Mesothelial cell of epicardium (in vitro differentiated cells): Measurements from ENCODE around the gene MYADML2. TPM values are rescaled to one million over a fixed set of nuclear protein-coding genes. Genes with fewer than 3 reads are reported as not detected.
A peak's percentile ranks its signal among the peaks of the same experiment; 100 is the strongest.
"Not testable (repeated sequence)": the region's sequence is repeated elsewhere in the genome, so short reads cannot be mapped to it uniquely, and the experiment has no call there.

Source experiments
- DNase-seq, 2 experiments: peaks; one replicate each; pipeline ENCODE4 v3.0.0; 2021; ENCODE audit warnings: low spot score in 2 of 2; ENCODE audit not compliant: unreplicated experiment in 2 of 2
- H3K27ac Mint-ChIP-seq: 2 replicates; pipeline ENCODE4 v1.8.0; 2021; ENCODE audit warnings: mixed read lengths
- H3K27me3 Mint-ChIP-seq: 2 replicates; pipeline ENCODE4 v1.8.0; 2021; ENCODE audit warnings: low read depth, mixed read lengths
- H3K36me3 Mint-ChIP-seq: 2 replicates; pipeline ENCODE4 v1.8.0; 2021; ENCODE audit warnings: mixed read lengths
- H3K4me1 Mint-ChIP-seq: 2 replicates; pipeline ENCODE4 v1.8.0; 2021; ENCODE audit warnings: mixed read lengths
- H3K4me3 Mint-ChIP-seq: 2 replicates; pipeline ENCODE4 v1.8.0; 2021; ENCODE audit warnings: mild to moderate bottlenecking, moderate library complexity, mixed read lengths
- H3K9me3 Mint-ChIP-seq: 2 replicates; pipeline ENCODE4 v1.8.0; 2021; ENCODE audit warnings: mixed read lengths
- total RNA-seq: library from RNA; stranded (reverse); gene quantifications from 3 replicates; pipeline ENCODE4 v1.2.1, GENCODE V29; 2021
- TF ChIP-seq, protein P1 (sequence below): fragments of 200-600 bp; sonication (generic); IDR thresholded peaks from one replicate; pipeline ENCODE4 v1.5.0; 2021; ENCODE audit warnings: antibody characterized with exemption; ENCODE audit not compliant: unreplicated experiment

MYADML2 gene
- total RNA-seq, 1 donor from 2014 or later = not detected

- Mint-ChIP-seq H3K27ac (no peak overlapping the region), H3K4me3 (no peak overlapping the region), H3K9me3 (no peaks in the 10 kb centered on the region), H3K27me3 (no peaks in the 10 kb centered on the region), H3K4me1 (peaks cover 16% of the 10 kb centered on the region), H3K36me3 (peaks cover 22% of the 10 kb centered on the region)
- DNase-seq = no peak
- TF ChIP-seq, protein P1, sequence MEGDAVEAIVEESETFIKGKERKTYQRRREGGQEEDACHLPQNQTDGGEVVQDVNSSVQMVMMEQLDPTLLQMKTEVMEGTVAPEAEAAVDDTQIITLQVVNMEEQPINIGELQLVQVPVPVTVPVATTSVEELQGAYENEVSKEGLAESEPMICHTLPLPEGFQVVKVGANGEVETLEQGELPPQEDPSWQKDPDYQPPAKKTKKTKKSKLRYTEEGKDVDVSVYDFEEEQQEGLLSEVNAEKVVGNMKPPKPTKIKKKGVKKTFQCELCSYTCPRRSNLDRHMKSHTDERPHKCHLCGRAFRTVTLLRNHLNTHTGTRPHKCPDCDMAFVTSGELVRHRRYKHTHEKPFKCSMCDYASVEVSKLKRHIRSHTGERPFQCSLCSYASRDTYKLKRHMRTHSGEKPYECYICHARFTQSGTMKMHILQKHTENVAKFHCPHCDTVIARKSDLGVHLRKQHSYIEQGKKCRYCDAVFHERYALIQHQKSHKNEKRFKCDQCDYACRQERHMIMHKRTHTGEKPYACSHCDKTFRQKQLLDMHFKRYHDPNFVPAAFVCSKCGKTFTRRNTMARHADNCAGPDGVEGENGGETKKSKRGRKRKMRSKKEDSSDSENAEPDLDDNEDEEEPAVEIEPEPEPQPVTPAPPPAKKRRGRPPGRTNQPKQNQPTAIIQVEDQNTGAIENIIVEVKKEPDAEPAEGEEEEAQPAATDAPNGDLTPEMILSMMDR = no peak
These were observed 40.2 kb upstream of the MYADML2 start for GRCh38 chr17:81987161-81987770.

DNA sequence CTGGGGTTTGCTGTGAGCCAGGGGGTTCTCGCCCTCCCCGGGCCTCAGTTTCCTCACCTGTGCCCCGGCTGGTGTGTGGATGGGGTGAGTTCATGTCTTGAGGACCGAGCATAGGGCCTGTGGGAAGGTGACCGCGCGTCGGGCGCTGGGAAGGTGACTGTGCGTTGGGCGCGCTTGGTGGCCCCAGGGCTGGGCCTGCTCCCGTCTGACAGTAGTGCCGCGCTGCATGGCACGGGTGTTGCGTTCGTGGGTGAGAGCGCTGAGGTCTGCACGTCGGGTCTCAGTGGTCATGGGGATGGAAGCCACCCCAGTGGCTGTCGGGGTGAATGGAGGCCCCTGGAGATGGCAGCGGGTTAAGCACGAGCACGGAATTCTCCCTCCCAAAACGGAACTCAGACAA is 39.6 kb upstream of the MYADML2 start:
- peaks cover 22% of the 10 kb centered on the region for H3K36me3 Mint-ChIP-seq
- H3K9me3 Mint-ChIP-seq = no peaks in the 10 kb centered on the region
- TF ChIP-seq, protein P1 = no peak
- no peaks in the 10 kb centered on the region for H3K27me3 Mint-ChIP-seq
- H3K4me3 Mint-ChIP-seq = no peak overlapping the region
- no peak for DNase-seq
- H3K27ac Mint-ChIP-seq = no peak overlapping the region
- peaks cover 11% of the 10 kb centered on the region for H3K4me1 Mint-ChIP-seq

DNA sequence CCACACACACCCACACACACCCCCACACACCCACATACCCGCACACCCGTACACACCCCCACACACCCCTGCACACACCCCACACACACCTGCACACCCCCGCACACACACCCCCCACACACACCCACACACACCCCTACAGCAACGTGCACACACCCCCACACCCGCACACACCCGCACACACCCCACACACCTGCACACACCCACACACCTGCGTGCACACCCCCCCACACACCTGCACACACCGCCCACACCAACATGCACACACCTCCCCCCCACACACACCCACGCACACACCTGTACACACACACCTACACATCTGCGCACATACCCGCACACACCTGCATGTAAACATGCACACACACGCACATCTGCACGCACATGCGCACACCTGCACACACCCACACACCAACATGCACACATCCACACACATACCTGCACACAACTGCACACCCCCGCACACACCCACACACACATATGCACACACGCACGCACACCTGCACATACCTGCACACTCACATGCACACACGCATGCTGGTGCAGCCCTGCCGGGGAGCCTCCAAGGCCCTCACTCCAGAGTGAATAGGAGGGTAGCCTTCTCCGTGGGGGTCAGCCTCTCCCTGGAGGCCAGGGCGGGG is 37.9 kb upstream of the MYADML2 start:
- Mint-ChIP-seq H3K27ac (no peak overlapping the region), H3K27me3 (no peaks in the 10 kb centered on the region), H3K9me3 (no peaks in the 10 kb centered on the region), H3K4me1 (peaks cover 6% of the 10 kb centered on the region), H3K4me3 (no peak overlapping the region), H3K36me3 (peaks cover 21% of the 10 kb centered on the region)
- TF ChIP-seq, protein P1 = no peak
- no peak for DNase-seq

DNA sequence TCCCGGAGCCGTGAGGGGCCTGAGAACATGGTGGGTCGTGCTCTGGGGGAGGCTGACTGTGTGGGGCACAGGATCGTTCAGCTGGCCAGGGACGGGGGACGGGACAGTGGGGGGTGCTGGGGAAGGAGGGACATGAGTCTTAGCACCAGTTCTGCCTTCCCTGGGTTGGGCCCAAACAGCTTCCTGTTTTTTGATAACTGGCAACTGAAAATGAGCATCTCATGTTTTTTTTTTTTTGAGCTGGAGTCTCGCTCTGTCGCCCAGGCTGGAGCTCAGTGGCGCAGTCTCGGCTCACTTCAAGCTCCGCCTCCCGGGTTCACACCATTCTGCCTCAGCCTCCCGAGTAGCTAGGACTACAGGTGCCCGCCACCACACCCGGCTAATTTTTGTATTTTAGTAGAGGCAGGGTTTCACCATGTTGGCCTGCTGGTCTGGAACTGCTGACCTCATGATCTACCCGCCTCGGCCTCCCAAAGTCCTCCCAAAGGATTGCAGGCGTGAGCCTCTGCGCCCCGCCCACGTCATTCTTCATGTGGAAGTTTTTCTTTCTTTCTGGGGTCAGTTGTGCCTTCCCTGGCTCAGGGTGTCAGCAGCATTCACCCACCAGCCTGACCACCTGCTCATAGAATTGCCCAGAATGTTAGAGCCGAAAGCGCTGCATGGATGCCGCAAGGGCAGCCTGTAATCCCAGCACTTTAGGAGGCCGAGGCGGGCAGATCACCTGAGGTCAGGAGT is 36.8 kb upstream of the MYADML2 start:
- no peaks in the 10 kb centered on the region for H3K9me3 Mint-ChIP-seq
- DNase-seq = no peak
- peaks cover 12% of the 10 kb centered on the region for H3K4me1 Mint-ChIP-seq
- TF ChIP-seq, protein P1 = no peak
- H3K27me3 Mint-ChIP-seq = no peaks in the 10 kb centered on the region
- no peak overlapping the region for H3K27ac Mint-ChIP-seq
- H3K36me3 Mint-ChIP-seq = peaks cover 16% of the 10 kb centered on the region
- H3K4me3 Mint-ChIP-seq = no peak overlapping the region

- peak overlapping the region; percentile 16 for H3K27ac Mint-ChIP-seq
- H3K9me3 Mint-ChIP-seq = no peaks in the 10 kb centered on the region
- H3K36me3 Mint-ChIP-seq = peaks cover 16% of the 10 kb centered on the region
- DNase-seq = no peak
- H3K4me3 Mint-ChIP-seq = no peak overlapping the region
- H3K4me1 Mint-ChIP-seq = peaks cover 14% of the 10 kb centered on the region
- H3K27me3 Mint-ChIP-seq = no peaks in the 10 kb centered on the region
- TF ChIP-seq, protein P1 = no peak
These were observed 36.1 kb upstream of the MYADML2 start for GRCh38 chr17:81983011-81983638.

DNA sequence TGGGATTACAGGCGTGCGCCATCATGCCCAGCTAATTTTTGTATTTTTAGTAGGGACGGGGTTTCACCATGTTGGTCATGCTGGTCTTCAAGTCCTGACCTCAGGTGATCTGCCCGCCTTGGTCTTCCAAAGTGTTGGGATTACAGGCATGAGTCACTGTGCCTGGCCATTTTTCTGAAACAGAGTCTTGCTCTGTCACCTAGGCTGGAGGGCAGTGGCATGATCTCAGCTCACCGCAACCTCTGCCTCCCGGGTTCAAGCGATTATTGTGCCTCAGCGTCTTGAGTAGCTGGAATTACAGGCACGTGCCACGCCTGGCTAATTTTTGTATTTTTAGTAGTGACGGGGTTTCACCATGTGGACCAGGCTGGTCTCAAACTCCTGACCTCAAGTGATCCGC is 34.5 kb upstream of the MYADML2 start:
- not testable (repeated sequence) for DNase-seq, H3K4me3 Mint-ChIP-seq, H3K27ac Mint-ChIP-seq, H3K27me3 Mint-ChIP-seq, H3K9me3 Mint-ChIP-seq
- H3K36me3 Mint-ChIP-seq = peaks cover 12% of the 10 kb centered on the region
- peaks cover 15% of the 10 kb centered on the region for H3K4me1 Mint-ChIP-seq
